Lung (tissue), 12 donors: ENCODE data around the gene NOC4L. TPM values are rescaled to one million over a fixed set of nuclear protein-coding genes. Genes with fewer than 3 reads are reported as not detected.

Experiments used
- ATAC-seq: fragments of 200-7000 bp; cut with Tn5 transposase; one replicate; pipeline ENCODE4 v1.9.1; 2020; ENCODE audit warnings: moderate number of reproducible peaks; ENCODE audit not compliant: insufficient read depth, low FRiP score
- DNase-seq, 3 donors: peaks; one replicate each; pipeline ENCODE4 v3.0.0-alpha.2; 2013 to 2017
- H3K27ac ChIP-seq, 2 donors: one replicate each; pipeline ENCODE4 v1.5.1; 2013; ENCODE audit warnings: mild to moderate bottlenecking in 2 of 2, moderate library complexity in 2 of 2, control low read depth in 1 of 2, inconsistent platforms in 1 of 2, low read depth in 1 of 2, low read length in 1 of 2
- H3K27me3 ChIP-seq, 3 donors: one replicate each; pipeline ENCODE4 v1.5.1; 2013; ENCODE audit warnings: low read length in 2 of 3; ENCODE audit not compliant: control insufficient read depth in 3 of 3, insufficient read depth in 3 of 3
- H3K36me3 ChIP-seq, 4 donors: one replicate each; pipeline ENCODE4 v1.5.1; 2013; ENCODE audit warnings: low read length in 4 of 4, mild to moderate bottlenecking in 1 of 4, moderate library complexity in 1 of 4; ENCODE audit not compliant: control insufficient read depth in 4 of 4, insufficient read depth in 4 of 4
- H3K4me1 ChIP-seq, 5 donors: one replicate each; pipeline ENCODE4 v1.5.1; 2013; ENCODE audit warnings: low read length in 5 of 5, mild to moderate bottlenecking in 2 of 5, moderate library complexity in 1 of 5; ENCODE audit not compliant: control insufficient read depth in 5 of 5, insufficient read depth in 5 of 5
- H3K4me3 ChIP-seq: one replicate; pipeline ENCODE4 v1.5.1; 2013; ENCODE audit warnings: mild to moderate bottlenecking, control low read depth, moderate library complexity
- H3K9ac ChIP-seq, 2 donors: one replicate each; pipeline ENCODE4 v1.5.1; 2013; ENCODE audit warnings: low read length in 2 of 2, control low read depth in 1 of 2; ENCODE audit not compliant: insufficient read depth in 1 of 2
- H3K9me3 ChIP-seq, 4 donors: one replicate each; pipeline ENCODE4 v1.5.1; 2013; ENCODE audit warnings: low read length in 3 of 4, mild to moderate bottlenecking in 1 of 4, moderate library complexity in 1 of 4; ENCODE audit not compliant: control insufficient read depth in 4 of 4, insufficient read depth in 3 of 4
- WGBS, 2 donors: extraction: QIAGEN DNeasy Blood & Tissue Kit; methylation state at CpG; one replicate each; pipeline ENCODE4 v1.1.7; 2013; 5-methylcytosine and 5-hydroxymethylcytosine counted together
- polyA plus RNA-seq, 2 donors: library from polyadenylated mRNA; stranded (reverse); fragments of 200-250 nt; gene quantifications; one replicate each; pipeline ENCODE4 v1.2.1, GENCODE V29; 2013
- total RNA-seq, 2 donors: library from RNA; depleted of rRNA in 1 of 2; stranded (reverse); fragments of >200 nt in 1 of 2; gene quantifications; one replicate each; pipeline ENCODE4 v1.2.1, GENCODE V29; 2014 to 2021
- TF ChIP-seq, protein P1 (sequence below): IDR thresholded peaks from 2 replicates; pipeline ENCODE4 v1.5.1; 2012; ENCODE audit warnings: mild to moderate bottlenecking; ENCODE audit errors: control extremely low read depth, extremely low read depth
- donor health status: control.
- donor health status: control.
- donor health status: Bipolar disorder and iron deficiency.
- donor health status: healthy.
- donor health status: DM: yes; HTN: yes; CAD: no.

Gene NOC4L
- total and polyA plus RNA-seq, 4 donors, result 6.3 to 27.8 (median 25.9) TPM

GRCh38 chr12:132110677-132111076, 33.6 kb upstream of the NOC4L start:
- 79 to 96% methylated on average over 3 of the region's 3 CpGs for WGBS, 2 donors
- Histone ChIP-seq H3K4me1 (no peaks in the 10 kb centered on the region), H3K9ac (no peak overlapping the region), H3K4me3 (no peak overlapping the region), H3K36me3 (peaks cover 4 to 36% (median 13%) of the 10 kb centered on the region in 4 donors), H3K27me3 (no peaks in the 10 kb centered on the region), H3K9me3 (no peaks in the 10 kb centered on the region), H3K27ac (no peak overlapping the region)
- TF ChIP-seq, protein P1, sequence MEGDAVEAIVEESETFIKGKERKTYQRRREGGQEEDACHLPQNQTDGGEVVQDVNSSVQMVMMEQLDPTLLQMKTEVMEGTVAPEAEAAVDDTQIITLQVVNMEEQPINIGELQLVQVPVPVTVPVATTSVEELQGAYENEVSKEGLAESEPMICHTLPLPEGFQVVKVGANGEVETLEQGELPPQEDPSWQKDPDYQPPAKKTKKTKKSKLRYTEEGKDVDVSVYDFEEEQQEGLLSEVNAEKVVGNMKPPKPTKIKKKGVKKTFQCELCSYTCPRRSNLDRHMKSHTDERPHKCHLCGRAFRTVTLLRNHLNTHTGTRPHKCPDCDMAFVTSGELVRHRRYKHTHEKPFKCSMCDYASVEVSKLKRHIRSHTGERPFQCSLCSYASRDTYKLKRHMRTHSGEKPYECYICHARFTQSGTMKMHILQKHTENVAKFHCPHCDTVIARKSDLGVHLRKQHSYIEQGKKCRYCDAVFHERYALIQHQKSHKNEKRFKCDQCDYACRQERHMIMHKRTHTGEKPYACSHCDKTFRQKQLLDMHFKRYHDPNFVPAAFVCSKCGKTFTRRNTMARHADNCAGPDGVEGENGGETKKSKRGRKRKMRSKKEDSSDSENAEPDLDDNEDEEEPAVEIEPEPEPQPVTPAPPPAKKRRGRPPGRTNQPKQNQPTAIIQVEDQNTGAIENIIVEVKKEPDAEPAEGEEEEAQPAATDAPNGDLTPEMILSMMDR, result no peak
- no peak for DNase-seq
- no peak for ATAC-seq

GRCh38 chr12:132111654-132112304, 32.5 kb upstream of the NOC4L start:
- H3K4me3 ChIP-seq, result no peak overlapping the region
- no peak overlapping the region for H3K27ac ChIP-seq
- H3K36me3 ChIP-seq, result peaks cover 4 to 40% (median 15%) of the 10 kb centered on the region in 4 donors
- ATAC-seq (no peak), DNase-seq (no peak)
- TF ChIP-seq, protein P1, result no peak
- no peaks in the 10 kb centered on the region for H3K9me3 ChIP-seq
- no peaks in the 10 kb centered on the region for H3K27me3 ChIP-seq
- H3K4me1 ChIP-seq, result no peaks in the 10 kb centered on the region
- 92% methylated on average over 19 of the region's 19 CpGs for WGBS, 2 donors
- no peak overlapping the region for H3K9ac ChIP-seq

DNA sequence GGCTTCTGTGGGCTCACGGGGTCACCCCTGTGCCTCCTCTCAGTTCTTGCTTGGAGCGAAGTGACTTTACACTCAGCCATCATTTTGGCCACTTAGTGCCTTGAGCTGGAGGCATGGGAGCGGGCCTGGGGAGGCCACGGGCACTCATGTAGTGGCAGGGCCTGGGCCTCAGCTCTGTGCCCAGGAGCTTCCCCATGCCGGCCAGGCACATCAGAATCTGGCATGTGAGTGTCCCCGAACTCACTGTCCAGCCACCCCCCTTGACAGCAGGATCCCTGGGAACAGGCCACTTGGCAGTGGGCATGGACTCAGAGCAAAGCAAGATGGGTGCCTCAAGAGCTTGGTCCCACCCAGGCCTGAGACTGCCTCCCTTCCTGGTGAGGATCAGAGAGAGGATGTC, 29.6 kb upstream of the NOC4L start:
- DNase-seq, result no peak
- TF ChIP-seq, protein P1, result no peak
- no peak overlapping the region for H3K4me3 ChIP-seq
- H3K27ac ChIP-seq, result no peak overlapping the region
- no peaks in the 10 kb centered on the region for H3K9me3 ChIP-seq
- H3K9ac ChIP-seq, result no peak overlapping the region
- ATAC-seq, result no peak
- H3K36me3 ChIP-seq, result peaks cover 4 to 41% (median 11%) of the 10 kb centered on the region in 4 donors
- 95 to 98% methylated on average over 6 of the region's 6 CpGs for WGBS, 2 donors
- no peaks in the 10 kb centered on the region for H3K27me3 ChIP-seq
- H3K4me1 ChIP-seq, result no peaks in the 10 kb centered on the region

DNA sequence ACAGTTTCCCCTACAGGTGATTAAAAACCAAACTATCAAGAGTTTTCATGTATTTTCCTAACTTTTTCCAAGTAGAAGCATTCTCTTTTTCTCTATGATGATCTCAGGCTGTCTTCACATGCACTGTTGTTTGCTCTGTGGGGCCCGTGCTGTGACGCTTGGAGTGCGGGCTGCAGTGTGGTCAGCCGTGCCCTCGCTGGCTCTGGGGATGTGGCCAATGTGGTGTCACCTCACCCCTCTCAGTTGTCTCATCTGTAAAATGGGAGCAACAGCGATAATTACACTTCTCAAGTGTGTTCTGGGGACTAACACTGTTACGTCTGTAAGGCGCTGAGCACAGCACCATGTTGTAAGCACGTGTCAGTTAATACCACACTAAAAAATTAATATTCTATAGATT, 28.8 kb upstream of the NOC4L start:
- H3K9ac ChIP-seq, result no peak overlapping the region
- ATAC-seq, result no peak
- no peaks in the 10 kb centered on the region for H3K4me1 ChIP-seq
- 93 to 95% methylated on average over 9 of the region's 9 CpGs for WGBS, 2 donors
- H3K36me3 ChIP-seq, result peaks cover 4 to 37% (median 8%) of the 10 kb centered on the region in 4 donors
- no peak for DNase-seq
- TF ChIP-seq, protein P1, result no peak
- H3K27me3 ChIP-seq, result no peaks in the 10 kb centered on the region
- no peak overlapping the region for H3K27ac ChIP-seq
- no peak overlapping the region for H3K4me3 ChIP-seq
- no peaks in the 10 kb centered on the region for H3K9me3 ChIP-seq
